GM12874 (cell line): ENCODE data around the gene ADORA2B.

Experiments used
- CTCF ChIP-seq: IDR thresholded peaks from 2 replicates; pipeline ENCODE4 v1.5.1; 2011; ENCODE audit warnings: low read depth, mild to moderate bottlenecking, control low read depth, low read length, moderate library complexity; ENCODE audit not compliant: insufficient read depth

ADORA2B gene

DNA sequence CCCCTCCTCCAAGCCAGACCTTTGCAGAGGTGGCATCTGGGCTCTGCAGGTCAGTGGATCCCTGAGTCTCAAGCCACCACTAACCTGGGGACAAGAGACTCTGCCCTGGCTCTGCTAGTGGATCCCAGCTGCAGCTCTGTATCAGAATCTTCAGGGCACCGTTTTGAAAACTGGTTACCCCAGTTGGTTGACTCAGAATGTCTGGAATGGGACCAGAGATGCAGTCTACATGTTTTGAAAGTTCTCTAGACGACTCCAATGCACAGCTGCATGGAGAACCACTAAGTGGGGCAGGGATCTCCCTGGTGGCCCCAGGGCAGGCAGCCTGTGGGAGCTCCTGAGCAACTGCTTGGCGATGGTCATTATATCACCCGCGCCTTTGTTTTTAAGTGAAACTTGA, 34.1 kb upstream of the ADORA2B start:
- no peak for TF ChIP-seq CTCF

GRCh38 chr17:15912416-15912955, 32.4 kb upstream of the ADORA2B start:
- TF ChIP-seq CTCF: no peak

DNA sequence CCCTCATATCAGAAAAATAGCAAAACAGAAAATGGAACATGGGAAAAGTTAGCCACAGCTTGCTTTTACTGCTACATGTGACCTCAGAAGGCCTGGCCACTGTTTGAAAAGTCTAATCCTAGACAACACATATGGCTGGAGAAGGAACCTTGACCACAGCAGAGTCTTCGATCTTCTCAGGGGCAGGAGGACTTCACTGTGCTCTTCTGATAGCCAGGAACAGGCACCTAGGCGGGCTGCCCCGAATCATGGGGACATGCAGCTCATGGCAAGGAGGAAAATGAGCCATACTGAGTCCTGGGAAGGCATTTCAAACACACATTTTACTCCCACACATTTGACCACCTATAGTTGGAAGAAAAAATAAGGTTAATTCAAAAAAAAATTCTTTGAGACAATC, 31.1 kb upstream of the ADORA2B start:
- TF ChIP-seq CTCF: no peak

DNA sequence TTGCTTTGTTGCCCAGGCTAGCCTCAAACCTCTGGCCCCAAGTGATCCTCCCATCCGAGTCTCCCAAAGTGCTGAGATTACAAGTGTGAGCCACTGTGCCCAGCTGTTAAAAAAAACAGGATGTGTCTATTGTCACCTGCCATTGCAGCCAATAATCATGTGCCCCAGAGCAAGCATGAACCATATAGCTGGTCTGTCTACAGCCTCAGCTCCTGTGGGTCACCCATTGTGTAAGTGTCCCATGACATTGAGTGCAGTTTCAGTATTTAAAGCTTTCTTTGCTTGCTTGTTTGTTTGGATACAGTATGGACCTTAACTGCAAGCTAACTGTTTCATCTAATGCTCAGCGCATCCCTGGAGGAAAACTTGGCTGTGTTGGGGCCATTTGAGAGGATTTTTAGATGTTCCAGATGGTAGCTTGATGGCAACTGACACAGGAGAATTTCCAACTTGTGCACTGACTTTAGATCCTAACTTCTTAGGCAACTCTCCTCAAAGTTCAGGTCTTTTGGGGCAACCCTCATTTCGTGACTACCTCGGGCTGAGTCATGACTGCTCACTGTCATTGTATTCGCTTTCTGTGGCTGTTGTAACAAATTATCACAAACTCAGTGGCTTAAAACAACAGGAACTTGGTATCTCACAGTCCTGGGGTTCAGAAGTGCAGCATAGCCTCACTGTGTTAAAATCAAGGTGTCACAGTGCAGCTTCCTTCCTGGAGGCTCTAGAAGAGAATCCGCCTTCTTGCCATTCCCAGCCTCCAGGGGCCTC, 30.3 kb upstream of the ADORA2B start:
- TF ChIP-seq CTCF: no peak

DNA sequence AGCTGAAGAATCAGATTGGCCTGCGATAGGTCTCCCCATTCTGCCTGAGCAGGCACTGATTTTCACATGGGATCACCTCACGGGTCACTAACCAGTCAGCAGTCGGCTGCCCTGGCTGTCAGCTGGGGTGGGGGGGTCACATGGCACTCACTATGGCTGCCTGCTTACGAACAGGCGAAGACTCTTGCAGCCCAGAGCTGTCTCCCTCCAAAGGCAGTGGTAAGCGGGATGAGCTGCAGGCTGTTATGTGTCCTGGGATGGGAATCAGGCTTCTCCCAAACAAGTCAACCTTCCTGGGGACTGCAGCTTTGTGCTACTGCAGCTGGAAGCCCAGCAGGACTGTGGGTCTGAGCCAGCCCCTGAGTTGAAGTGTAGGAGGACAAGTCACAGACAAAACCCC, 29.0 kb upstream of the ADORA2B start:
- no peak for TF ChIP-seq CTCF

GRCh38 chr17:15917021-15917437, 27.9 kb upstream of the ADORA2B start:
- TF ChIP-seq CTCF: no peak

GRCh38 chr17:15917438-15918027, 27.4 kb upstream of the ADORA2B start:
- TF ChIP-seq CTCF: no peak
